Stimulated activated CD4-positive, alpha-beta T cell treated with anti-CD3 and anti-CD28 coated beads, TNF-alpha, amount 100 ng/mL, for 4 hours (primary cell): ENCODE data around the gene ACAD10.

Source experiments
- DNase-seq, 3 experiments: peaks; one replicate each; pipeline ENCODE4 v3.0.0-alpha.2; 2020; ENCODE audit warnings: low read depth in 3 of 3

The ACAD10 gene

DNA sequence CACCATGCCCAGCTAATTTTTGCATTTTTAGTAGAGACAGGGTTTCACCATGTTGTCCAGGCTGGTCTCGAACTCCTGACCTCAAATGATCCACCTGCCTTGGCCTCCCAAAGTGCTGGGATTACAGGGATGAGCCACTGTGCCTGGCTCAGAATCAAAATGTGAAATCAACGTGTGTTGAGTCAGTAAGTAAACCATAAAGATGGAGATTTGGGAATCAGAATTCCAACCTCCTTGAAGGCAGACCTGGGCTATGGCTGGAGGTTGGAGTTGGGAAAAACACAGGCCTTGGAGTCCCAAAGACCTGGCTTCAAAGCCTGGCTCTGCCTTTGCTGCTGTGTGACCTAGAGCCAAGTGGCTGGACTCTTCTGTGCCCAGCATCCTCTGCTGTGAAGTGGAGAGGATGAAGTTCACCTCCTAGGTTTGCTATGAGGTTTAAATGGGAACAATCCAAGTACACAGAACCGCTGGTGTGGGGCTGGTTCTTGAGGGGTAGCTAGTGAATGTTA lies 91.0 kb downstream of the ACAD10 start:
- DNase-seq = no peak

DNA sequence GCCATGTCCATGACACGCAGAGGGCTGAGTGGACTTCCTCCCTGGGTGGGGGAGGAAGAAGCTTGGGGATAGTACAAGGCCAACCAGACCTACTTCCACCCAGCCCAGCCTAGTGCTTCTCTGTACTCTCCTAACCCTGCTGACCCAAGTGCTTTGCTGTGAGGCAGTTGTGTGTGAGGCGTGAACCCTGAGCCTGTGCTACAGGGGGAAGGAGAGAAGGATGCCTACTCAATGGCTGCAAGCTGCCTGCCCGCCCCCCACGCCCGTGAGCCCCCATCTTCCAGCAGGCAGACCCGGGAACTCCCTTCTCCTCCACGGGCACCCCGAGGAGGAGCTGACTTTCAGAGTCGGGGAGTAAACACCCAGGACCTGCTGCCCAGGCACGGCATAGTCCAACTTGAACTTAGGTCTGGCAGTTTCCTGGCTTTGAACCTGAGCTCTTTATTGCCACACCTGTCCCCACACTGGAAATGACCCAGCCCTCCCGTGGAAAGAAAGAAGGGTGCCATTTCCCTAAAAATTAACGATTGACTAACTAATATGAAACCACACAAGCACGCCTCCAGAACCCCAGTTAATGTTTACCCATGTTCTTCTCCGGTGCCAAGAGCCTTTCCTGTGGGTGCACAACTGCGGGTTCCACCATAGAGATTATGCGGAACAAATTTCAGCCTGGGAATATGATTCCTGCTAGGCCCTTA lies 91.6 kb downstream of the ACAD10 start:
- no peak for DNase-seq

DNA sequence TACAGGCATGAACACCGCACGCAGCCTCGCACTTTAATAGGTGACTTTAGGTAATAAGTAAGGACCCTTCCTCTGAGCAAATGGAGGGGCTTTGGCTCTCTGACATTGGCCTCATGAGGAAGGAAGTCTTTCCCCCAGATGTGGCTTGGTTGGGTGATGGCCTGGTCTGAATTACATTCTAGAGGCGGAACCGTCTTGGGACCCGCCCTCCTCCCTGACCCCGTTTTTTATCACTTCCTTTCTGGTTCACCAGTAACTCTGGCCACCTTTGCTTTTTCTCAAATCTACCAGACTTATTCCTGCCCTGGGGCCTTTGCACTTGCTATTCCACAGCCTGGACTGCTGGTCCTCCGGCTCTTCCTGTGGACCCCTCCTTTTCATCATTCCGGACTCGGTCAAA lies 94.3 kb downstream of the ACAD10 start:
- no peak for DNase-seq

- no peak for DNase-seq
These were observed 94.8 kb downstream of the ACAD10 start for GRCh38 chr12:111780615-111781014.

DNA sequence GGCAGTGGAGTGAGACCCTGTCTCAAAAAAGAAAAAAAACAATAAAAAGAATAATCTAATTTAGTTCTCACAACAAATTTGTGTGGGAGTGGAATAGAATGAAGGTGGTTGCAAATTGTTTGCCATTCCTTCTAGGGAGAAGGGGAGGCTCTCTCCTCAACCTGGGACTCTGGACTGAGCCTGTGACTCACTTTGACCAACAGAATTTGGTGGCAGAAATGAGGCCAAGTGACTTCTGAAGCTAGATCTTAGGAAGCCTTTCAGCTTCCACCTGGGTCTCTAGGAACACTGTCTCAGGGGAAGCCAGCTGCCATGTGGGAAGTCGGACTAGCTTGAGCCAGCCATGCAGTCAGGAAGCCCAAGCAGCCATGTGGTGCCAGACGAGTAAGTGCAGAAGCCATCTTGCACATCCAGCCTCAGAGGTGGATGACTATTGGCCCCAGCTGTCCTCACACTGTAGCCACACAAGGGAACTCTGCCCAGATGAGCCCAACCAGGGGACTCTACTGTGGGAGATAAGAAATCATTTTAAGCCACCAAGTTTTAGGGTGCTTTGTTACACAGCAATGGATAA lies 95.3 kb downstream of the ACAD10 start:
- DNase-seq = no peak

- DNase-seq = no peak
These were observed 97.2 kb downstream of the ACAD10 start for GRCh38 chr12:111783046-111783445.

GRCh38 chr12:111784953-111785352 lies 99.1 kb downstream of the ACAD10 start:
- no peak for DNase-seq

- no peak for DNase-seq
These were observed 99.8 kb downstream of the ACAD10 start for GRCh38 chr12:111785651-111786050.

DNA sequence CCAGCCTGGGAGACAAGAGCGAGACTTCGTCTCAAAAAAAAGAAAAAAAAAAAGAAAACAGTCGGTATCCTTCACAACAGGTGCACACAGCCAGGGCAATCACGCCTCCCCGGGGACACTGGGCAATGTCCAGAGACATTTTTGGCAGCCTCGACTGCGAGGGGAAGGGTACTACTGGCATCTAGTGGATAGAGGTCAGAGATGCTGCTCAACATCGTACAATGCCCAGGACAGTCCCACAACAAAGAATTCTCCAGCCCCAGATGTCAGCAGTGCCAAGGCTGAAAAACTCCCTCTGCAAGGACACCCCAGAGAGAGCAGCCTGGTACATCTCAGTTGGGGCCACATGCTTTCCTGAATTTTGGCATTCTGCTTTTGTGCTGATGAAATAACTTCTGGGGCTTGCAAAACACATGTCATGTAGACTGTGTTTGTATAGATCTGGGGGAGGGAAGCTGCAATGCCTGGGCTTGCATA lies 102.4 kb downstream of the ACAD10 start:
- no peak for DNase-seq

GRCh38 chr12:111789779-111790178 lies 103.9 kb downstream of the ACAD10 start:
- DNase-seq = no peak

- no peak for DNase-seq
These were observed 105.7 kb downstream of the ACAD10 start for GRCh38 chr12:111791507-111791906.

GRCh38 chr12:111792155-111792855 lies 106.5 kb downstream of the ACAD10 start:
- DNase-seq = no peak

- no peak for DNase-seq
These were observed 107.0 kb downstream of the ACAD10 start for GRCh38 chr12:111792856-111793235.

DNA sequence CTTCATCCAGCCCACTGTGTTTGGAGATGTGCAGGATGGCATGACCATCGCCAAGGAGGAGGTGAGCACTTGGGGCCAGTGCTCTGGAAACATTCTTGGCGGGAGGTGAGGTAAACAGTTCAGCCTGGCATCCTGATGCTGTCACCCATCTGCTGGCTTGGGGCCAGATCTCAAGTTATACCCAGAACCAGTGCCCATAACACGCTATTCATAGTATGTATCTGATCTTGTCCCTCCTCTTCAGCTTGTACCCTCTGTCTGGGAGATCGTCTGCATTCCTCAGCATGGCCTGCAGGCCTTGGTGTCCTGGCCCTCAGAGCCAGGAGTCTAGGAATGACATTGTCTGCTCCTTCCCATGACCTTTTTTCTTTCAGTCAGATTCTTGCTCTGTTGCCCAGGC lies 112.3 kb downstream of the ACAD10 start:
- no peak for DNase-seq

DNA sequence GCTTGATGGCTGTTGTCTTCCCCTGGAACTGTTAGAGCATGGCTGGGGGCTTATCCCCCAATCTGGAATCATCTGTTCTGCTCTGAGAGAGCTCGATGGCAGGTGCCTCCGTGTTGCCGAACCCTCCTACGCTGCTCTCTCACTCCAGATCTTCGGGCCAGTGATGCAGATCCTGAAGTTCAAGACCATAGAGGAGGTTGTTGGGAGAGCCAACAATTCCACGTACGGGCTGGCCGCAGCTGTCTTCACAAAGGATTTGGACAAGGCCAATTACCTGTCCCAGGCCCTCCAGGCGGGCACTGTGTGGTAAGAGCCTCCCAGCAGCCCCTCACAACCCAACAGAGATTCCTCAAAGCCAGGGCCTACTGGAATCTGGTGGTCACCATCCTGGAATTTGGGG lies 113.9 kb downstream of the ACAD10 start:
- DNase-seq = no peak

GRCh38 chr12:111803038-111803626 lies 117.3 kb downstream of the ACAD10 start:
- DNase-seq = no peak

DNA sequence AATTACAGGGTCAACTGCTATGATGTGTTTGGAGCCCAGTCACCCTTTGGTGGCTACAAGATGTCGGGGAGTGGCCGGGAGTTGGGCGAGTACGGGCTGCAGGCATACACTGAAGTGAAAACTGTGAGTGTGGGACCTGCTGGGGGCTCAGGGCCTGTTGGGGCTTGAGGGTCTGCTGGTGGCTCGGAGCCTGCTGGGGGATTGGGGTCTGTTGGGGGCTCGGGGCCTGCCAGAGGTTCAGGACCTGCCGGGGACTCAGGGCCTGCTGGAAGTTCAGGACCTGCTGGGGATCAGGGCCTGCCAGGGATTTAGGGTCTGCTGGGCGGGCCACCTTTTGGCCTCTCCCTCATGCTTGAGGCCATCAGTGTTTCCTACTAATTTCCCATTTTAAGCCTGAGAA lies 118.0 kb downstream of the ACAD10 start:
- no peak for DNase-seq

DNA sequence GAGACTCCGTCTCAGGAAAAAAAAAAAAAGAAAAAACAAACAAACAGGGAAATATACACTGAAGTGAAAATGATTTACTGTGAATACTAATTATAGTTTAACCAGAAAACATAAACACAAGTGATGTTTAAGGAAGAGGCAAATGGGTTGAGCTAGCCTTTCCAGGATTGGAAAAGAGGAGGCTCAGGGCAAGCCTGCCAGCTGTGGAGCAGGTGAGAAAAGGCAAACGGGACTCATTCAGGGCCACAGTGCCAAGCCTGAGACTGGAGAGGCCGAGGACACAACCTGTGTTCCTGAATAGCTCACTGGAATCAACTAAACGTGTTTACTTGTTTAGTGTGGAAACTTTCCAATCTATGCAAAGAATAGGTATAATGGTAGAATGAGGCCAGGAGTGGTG lies 120.5 kb downstream of the ACAD10 start:
- DNase-seq = no peak
